ENCODE measurements around the gene PPP2R3A.

DNA sequence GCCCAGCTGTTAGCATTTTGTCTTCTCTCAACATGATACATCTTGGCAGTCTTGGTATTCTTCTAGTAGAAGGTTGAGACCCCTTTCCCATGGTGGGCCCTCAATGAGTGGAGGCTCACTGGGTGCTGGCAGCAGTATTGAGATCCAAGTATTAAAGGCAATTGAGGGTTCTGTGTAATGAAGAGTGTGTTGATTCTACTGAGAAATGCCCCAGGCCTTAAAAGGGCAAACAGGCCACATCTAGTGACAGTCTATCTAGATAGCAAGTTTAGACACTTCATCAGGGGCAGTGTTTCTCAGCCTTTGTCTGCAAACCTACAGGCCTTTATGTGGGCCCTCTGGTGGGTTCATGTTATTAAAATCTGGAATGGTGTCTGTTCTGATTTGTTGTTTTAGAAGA is 9.5 kb downstream of the PPP2R3A start:
- no peak for TF ChIP-seq TAF1 (IDR thresholded peaks at IDR 0.05; ENCODE audit: borderline replicate concordance, insufficient read depth, low read length)
- TF ChIP-seq, protein P1, sequence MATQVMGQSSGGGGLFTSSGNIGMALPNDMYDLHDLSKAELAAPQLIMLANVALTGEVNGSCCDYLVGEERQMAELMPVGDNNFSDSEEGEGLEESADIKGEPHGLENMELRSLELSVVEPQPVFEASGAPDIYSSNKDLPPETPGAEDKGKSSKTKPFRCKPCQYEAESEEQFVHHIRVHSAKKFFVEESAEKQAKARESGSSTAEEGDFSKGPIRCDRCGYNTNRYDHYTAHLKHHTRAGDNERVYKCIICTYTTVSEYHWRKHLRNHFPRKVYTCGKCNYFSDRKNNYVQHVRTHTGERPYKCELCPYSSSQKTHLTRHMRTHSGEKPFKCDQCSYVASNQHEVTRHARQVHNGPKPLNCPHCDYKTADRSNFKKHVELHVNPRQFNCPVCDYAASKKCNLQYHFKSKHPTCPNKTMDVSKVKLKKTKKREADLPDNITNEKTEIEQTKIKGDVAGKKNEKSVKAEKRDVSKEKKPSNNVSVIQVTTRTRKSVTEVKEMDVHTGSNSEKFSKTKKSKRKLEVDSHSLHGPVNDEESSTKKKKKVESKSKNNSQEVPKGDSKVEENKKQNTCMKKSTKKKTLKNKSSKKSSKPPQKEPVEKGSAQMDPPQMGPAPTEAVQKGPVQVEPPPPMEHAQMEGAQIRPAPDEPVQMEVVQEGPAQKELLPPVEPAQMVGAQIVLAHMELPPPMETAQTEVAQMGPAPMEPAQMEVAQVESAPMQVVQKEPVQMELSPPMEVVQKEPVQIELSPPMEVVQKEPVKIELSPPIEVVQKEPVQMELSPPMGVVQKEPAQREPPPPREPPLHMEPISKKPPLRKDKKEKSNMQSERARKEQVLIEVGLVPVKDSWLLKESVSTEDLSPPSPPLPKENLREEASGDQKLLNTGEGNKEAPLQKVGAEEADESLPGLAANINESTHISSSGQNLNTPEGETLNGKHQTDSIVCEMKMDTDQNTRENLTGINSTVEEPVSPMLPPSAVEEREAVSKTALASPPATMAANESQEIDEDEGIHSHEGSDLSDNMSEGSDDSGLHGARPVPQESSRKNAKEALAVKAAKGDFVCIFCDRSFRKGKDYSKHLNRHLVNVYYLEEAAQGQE (IDR thresholded peaks at IDR 0.05; ENCODE audit: insufficient read depth in 1 of 2, low read depth in 2 of 2, low read length in 2 of 2): no peak
